ENCODE results near the gene ABHD16A. TPM values are rescaled to one million over a fixed set of nuclear protein-coding genes. Genes with fewer than 3 reads are reported as not detected.

ABHD16A gene
- total RNA-seq, 1 donor from 2014 or later, result 120 TPM

DNA sequence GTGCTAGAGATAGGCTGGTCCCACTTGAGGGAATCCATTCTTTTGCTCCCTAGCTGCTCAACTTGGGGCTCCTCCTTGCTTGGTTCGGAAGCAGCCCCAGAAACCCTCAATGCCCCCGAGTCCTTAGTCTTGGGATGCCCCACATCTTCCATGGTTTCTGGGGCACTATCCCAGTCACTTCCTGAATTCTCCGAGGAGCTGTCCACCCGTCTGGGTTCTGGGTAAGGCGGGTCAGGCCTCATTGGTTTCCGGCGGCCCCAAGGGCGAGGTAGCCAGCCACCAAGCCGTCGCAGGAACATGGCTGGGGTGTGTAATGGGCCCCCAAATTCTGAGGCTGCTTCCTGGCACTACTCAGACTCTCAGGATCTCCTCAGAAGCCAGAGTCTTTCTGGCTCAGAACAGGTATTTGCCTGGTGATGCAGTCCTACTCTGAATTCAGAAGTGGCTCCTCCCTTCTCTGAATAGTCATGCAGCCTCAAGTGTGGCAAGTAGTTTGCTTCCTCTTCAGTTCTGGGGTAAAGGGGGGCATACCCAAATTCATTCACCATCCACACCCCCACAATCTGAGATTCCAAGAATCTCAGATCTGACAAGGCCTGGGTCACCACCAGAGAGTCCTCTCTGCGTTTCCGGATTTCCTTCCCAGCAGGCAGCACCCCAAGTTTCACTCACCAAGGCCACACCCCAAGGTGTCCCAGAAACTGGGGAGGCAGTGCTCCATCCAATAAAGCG is 43.3 kb downstream of the ABHD16A start:
- Mint-ChIP-seq H3K27me3 (ENCODE audit: unreplicated experiment) (peaks cover 21% of the 10 kb centered on the region), H3K4me3 (ENCODE audit: unreplicated experiment) (peak overlapping the region; percentile 93), H3K27ac (ENCODE audit: unreplicated experiment) (peak overlapping the region; percentile 92), H3K9me3 (ENCODE audit: unreplicated experiment) (peaks cover 8% of the 10 kb centered on the region), H3K36me3 (ENCODE audit: unreplicated experiment) (peaks cover 4% of the 10 kb centered on the region), H3K4me1 (ENCODE audit: low read depth, unreplicated experiment) (peaks cover 31% of the 10 kb centered on the region)
- TF ChIP-seq, protein P1, sequence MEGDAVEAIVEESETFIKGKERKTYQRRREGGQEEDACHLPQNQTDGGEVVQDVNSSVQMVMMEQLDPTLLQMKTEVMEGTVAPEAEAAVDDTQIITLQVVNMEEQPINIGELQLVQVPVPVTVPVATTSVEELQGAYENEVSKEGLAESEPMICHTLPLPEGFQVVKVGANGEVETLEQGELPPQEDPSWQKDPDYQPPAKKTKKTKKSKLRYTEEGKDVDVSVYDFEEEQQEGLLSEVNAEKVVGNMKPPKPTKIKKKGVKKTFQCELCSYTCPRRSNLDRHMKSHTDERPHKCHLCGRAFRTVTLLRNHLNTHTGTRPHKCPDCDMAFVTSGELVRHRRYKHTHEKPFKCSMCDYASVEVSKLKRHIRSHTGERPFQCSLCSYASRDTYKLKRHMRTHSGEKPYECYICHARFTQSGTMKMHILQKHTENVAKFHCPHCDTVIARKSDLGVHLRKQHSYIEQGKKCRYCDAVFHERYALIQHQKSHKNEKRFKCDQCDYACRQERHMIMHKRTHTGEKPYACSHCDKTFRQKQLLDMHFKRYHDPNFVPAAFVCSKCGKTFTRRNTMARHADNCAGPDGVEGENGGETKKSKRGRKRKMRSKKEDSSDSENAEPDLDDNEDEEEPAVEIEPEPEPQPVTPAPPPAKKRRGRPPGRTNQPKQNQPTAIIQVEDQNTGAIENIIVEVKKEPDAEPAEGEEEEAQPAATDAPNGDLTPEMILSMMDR (IDR thresholded peaks at IDR 0.05; ENCODE audit: partially characterized antibody, unreplicated experiment), result no peak
- DNase-seq, result no peak

DNA sequence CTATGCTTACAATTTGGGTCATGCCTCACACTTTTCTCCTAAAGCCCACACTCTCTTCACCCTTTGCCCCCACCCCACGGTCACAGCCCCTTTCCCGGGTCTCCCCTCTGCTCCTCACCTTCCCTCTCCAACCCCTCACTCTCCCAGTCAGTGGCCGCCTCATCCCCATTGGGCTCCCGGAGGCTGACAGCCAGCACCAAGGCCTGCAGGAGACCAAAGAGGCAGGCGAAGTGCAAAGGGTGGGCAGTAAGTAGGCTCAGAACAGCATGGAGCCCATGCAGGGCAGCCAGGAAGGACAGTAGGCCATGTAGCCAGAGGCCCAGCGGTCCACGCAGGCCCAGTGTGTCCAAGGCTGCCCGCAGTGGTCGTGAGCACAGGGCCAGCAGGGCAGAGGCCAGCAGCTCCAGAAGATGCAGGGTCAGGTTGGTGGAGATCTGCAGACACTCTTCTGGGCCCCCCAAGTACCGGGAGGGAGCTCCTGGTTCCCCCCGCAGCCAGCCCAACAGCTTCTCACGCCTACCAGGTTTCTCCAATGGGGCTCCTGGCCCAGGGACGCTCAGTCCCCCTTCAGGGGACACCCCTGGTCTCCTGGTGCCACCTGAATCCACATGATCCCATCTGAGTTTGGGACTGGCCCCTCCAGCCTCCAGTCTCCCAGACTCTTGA is 44.0 kb downstream of the ABHD16A start:
- Mint-ChIP-seq H3K36me3 (ENCODE audit: unreplicated experiment) (peaks cover 4% of the 10 kb centered on the region), H3K4me3 (ENCODE audit: unreplicated experiment) (peak overlapping the region; percentile 93), H3K4me1 (ENCODE audit: low read depth, unreplicated experiment) (peaks cover 29% of the 10 kb centered on the region), H3K27ac (ENCODE audit: unreplicated experiment) (no peak overlapping the region), H3K27me3 (ENCODE audit: unreplicated experiment) (peaks cover 18% of the 10 kb centered on the region), H3K9me3 (ENCODE audit: unreplicated experiment) (peaks cover under 1% of the 10 kb centered on the region)
- TF ChIP-seq, protein P1 (IDR thresholded peaks at IDR 0.05; ENCODE audit: partially characterized antibody, unreplicated experiment), result no peak
- DNase-seq, result no peak

DNA sequence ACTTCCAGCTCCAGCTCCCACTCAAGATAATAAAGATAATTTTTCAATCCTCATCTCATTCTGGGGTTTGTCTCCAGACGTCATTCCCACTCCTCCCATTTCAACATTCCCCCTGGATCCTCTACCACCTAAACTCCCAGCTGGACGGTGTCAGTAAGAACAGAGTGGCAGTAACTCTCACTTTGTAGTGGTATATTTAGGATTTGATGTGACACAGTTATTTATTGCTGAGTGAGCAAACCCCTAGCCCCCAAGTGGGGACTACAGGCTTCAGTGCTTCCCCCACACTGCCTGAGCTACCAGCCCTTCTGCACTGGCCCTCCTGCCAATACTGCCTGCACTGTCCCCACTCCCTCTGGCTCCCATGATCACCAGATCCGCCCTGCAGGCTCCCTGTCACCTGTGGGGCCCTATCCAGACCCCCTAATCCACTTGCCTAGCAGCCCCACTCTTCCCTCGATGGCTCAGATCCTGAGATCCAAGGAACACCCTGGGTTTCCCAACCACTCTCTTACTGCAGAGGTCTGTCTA is 44.9 kb downstream of the ABHD16A start:
- TF ChIP-seq, protein P1 (IDR thresholded peaks at IDR 0.05; ENCODE audit: partially characterized antibody, unreplicated experiment), result no peak
- DNase-seq, result no peak
- Mint-ChIP-seq H3K36me3 (ENCODE audit: unreplicated experiment) (peaks cover 4% of the 10 kb centered on the region), H3K27me3 (ENCODE audit: unreplicated experiment) (peaks cover 15% of the 10 kb centered on the region), H3K4me3 (ENCODE audit: unreplicated experiment) (peak overlapping the region; percentile 93), H3K9me3 (ENCODE audit: unreplicated experiment) (no peaks in the 10 kb centered on the region), H3K27ac (ENCODE audit: unreplicated experiment) (peak overlapping the region; percentile 17), H3K4me1 (ENCODE audit: low read depth, unreplicated experiment) (peaks cover 21% of the 10 kb centered on the region)

DNA sequence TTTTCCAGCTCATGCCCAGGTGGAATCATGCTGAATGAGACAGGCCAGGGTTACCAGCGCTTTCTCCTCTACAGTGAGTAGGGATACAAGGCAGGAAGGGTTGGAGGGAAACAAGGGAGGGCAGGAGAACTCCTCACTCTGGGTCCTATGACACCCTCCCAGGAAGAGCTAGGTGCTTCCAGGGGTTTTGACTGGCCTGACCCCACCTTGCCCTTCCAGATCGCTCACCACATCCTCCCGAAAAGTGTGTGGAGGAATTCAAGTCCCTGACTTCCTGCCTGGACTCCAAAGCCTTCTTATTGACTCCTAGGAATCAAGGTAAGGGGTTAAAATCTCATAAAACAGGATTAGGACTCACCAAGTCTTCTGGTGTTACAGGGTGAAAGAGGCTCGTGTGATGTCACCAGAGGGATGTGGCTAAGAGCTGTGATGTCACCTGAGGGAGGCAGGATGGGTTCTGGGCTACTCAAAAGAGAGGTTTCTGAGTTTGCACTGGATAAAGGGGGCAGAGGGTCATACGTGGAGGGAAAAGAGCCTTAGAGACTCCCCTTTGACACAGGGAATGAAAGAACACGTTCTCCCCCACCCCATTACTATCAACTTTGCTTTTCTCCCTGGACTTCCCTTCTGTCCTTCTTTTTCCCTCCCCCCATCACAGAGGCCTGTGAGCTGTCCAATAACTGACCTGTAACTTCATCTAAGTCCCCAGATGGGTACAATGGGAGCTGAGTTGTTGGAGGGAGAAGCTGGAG is 45.5 kb downstream of the ABHD16A start:
- Mint-ChIP-seq H3K9me3 (ENCODE audit: unreplicated experiment) (peaks cover 2% of the 10 kb centered on the region), H3K27ac (ENCODE audit: unreplicated experiment) (peak overlapping the region; percentile 17), H3K4me3 (ENCODE audit: unreplicated experiment) (peak overlapping the region; percentile 93), H3K36me3 (ENCODE audit: unreplicated experiment) (peaks cover 4% of the 10 kb centered on the region), H3K27me3 (ENCODE audit: unreplicated experiment) (peaks cover 16% of the 10 kb centered on the region), H3K4me1 (ENCODE audit: low read depth, unreplicated experiment) (peaks cover 19% of the 10 kb centered on the region)
- TF ChIP-seq, protein P1 (IDR thresholded peaks at IDR 0.05; ENCODE audit: partially characterized antibody, unreplicated experiment), result no peak
- no peak for DNase-seq

Measured in glutamatergic neuron (in vitro differentiated cells).